Common myeloid progenitor, CD34-positive (primary cell): Measurements from ENCODE around the gene SLC25A22.

Source experiments
- CTCF ChIA-PET: fragments of 350-600 bp; sonication (Branson Sonifier 250); formaldehyde crosslinking; loops from one replicate; lab custom pipeline; 2021; ENCODE audit warnings: antibody characterized with exemption; lab: Charles Lee
- POLR2A ChIA-PET: fragments of 350-600 bp; sonication (Branson Sonifier 250); formaldehyde crosslinking; loops from one replicate; lab custom pipeline; 2021; ENCODE audit warnings: antibody characterized with exemption; lab: Charles Lee
- DNase-seq, 3 donors: peaks; one replicate each; pipeline versions ENCODE4 v3.0.0 to v3.0.0-alpha.2; 2013
- H3K27ac ChIP-seq, 2 experiments: 1 replicate in 1 of 2; 2 replicates in 1 of 2; pipeline ENCODE4 v1.7.0; 2013; ENCODE audit warnings: inconsistent platforms in 2 of 2, low read length in 2 of 2, mild to moderate bottlenecking in 2 of 2, low read depth in 1 of 2, moderate library complexity in 1 of 2; ENCODE audit not compliant: severe bottlenecking in 2 of 2, insufficient read depth in 1 of 2, poor library complexity in 1 of 2
- H3K27me3 ChIP-seq, 5 experiments: replicated peaks in 2 of 5; 1 replicate in 3 of 5; 2 replicates in 2 of 5; pipeline versions ENCODE4 v1.6.1 to v1.7.0; 2013; ENCODE audit warnings: low read length in 4 of 5, mild to moderate bottlenecking in 2 of 5, moderate library complexity in 2 of 5, inconsistent platforms in 1 of 5; ENCODE audit not compliant: insufficient read depth in 5 of 5, control insufficient read depth in 4 of 5
- H3K36me3 ChIP-seq, 4 experiments: 1 replicate in 2 of 4; 2 replicates in 2 of 4; pipeline versions ENCODE4 v1.6.1 to v1.7.0; 2013; ENCODE audit warnings: low read length in 3 of 4, control low read depth in 1 of 4, mild to moderate bottlenecking in 1 of 4; ENCODE audit not compliant: control insufficient read depth in 4 of 4, insufficient read depth in 4 of 4
- H3K4me1 ChIP-seq, 4 experiments: 1 replicate in 3 of 4; 2 replicates in 1 of 4; pipeline versions ENCODE4 v1.6.1 to v1.7.1; 2013; ENCODE audit warnings: low read length in 3 of 4, mild to moderate bottlenecking in 3 of 4, control low read depth in 1 of 4, inconsistent platforms in 1 of 4, moderate library complexity in 1 of 4; ENCODE audit not compliant: control insufficient read depth in 4 of 4, insufficient read depth in 4 of 4; ENCODE audit errors: control extremely low read depth in 1 of 4
- H3K4me3 ChIP-seq, 7 experiments: 1 replicate in 4 of 7; 2 replicates in 3 of 7; pipeline versions ENCODE4 v1.5.1 to v1.7.0; 2013; ENCODE audit warnings: mild to moderate bottlenecking in 7 of 7, low read length in 6 of 7, moderate library complexity in 6 of 7, inconsistent platforms in 2 of 7, low read depth in 2 of 7, control low read depth in 1 of 7; ENCODE audit not compliant: insufficient read depth in 4 of 7, control insufficient read depth in 1 of 7; ENCODE audit errors: extremely low read depth in 1 of 7
- H3K9me3 ChIP-seq, 5 experiments: 1 replicate in 4 of 5; 2 replicates in 1 of 5; pipeline versions ENCODE4 v1.6.1 to v1.7.1; 2013; ENCODE audit warnings: low read length in 4 of 5, mild to moderate bottlenecking in 2 of 5, inconsistent platforms in 1 of 5, low read depth in 1 of 5, moderate library complexity in 1 of 5; ENCODE audit not compliant: control insufficient read depth in 4 of 5, insufficient read depth in 2 of 5; ENCODE audit errors: control extremely low read depth in 1 of 5
- WGBS: methylation state at CpG from one replicate; pipeline ENCODE4 v1.1.5; 2013; ENCODE audit not compliant: insufficient coverage; 5-methylcytosine and 5-hydroxymethylcytosine counted together

The SLC25A22 gene

GRCh38 chr11:819129-819931 is 21.2 kb upstream of the SLC25A22 start:
- WGBS, result 0% methylated on average over 80 of the region's 96 CpGs
- POLR2A ChIA-PET, result interaction anchor here (0.6 to 2.7 kb wide), 9 partner anchors 9 to 93 kb away, joined by 3 to 17 read pairs (median 7); partner anchors contain the start of genes CD151, CRACR2B, POLR2L and RPLP2
- Histone ChIP-seq H3K4me1 (peaks cover 0 to 34% (median 33%) of the 10 kb centered on the region in 4 experiments), H3K36me3 (peaks cover 0 to 22% (median 12%) of the 10 kb centered on the region in 4 experiments), H3K9me3 (no peaks in the 10 kb centered on the region), H3K4me3 (peak overlapping the region; percentile 65 to 87 (median 81)), H3K27ac (peak overlapping the region; percentile 70 to 85), H3K27me3 (no peaks in the 10 kb centered on the region)
- CTCF ChIA-PET, result interaction anchor here (0.6 to 3.3 kb wide), 10 partner anchors 8 to 254 kb away, joined by 3 to 15 read pairs (median 4); partner anchors contain the start of genes PIDD1, RPLP2 and TSPAN4
- peak; percentile 86 to 94 (median 92) for DNase-seq

DNA sequence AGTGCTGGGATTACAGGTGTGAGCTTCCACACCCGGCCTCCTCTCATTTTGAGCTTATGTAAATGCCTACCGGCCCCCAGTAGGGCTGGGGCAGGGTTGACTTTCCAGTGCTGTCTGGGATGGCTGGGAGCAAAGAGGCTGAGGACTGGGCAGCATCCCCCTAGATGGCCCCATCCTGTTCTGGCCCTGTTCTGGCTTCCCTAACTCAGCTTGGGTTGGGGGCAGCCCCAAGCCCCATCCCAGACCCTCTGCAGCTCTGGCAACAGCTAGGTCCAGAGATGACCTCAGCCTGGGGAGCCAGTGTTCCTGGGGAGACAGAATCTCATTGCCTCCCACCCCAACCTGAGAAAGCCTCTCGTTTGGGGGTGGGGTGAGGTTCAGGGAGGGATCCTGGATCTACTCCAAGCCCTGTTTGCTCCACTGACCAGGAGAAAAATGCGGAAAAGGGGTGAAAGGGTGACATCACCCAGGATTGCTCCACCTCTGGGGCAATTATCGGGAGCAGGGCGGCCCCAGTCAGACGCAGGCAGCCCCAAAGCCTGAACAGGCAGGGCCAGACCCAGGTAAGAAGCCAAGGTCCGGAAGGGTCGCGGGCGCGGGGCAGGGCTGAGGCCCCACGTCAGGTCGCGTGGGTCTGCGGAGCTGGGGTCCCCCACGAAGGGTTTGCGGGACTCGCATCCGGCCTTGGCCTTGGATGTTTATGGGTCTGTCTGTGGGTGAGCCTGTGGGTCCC is 20.5 kb upstream of the SLC25A22 start, which contains the start of gene PNPLA2:
Gene PNPLA2 (plus strand): TSS at position 519 of the 733 bp plus-strand sequence. CDS start 805 bp downstream, outside the sequence.
- 31% methylated on average over 17 of the region's 20 CpGs for WGBS
- peak within 1 kb of the TSS; percentile 65 to 87 (median 81) for H3K4me3 ChIP-seq
- peak within 1 kb of the TSS; percentile 70 to 85 for H3K27ac ChIP-seq
- ChIA-PET POLR2A (interaction anchor here (1.3 to 2.7 kb wide), 6 partner anchors 9 to 24 kb away, joined by 6 to 17 read pairs (median 8); partner anchors contain the start of genes CRACR2B, POLR2L, RPLP2 and TSPAN4), CTCF (interaction anchor here (1.2 to 3.3 kb wide), 9 partner anchors 9 to 25 kb away, joined by 3 to 15 read pairs (median 5); partner anchors contain the start of genes CD151, PIDD1, RPLP2 and TSPAN4)
- H3K27me3 ChIP-seq, result no peaks in the 10 kb centered on the region
- peaks cover 0 to 34% (median 33%) of the 10 kb centered on the region in 4 experiments for H3K4me1 ChIP-seq
- no peak for DNase-seq
- peaks cover 0 to 19% (median 10%) of the 10 kb centered on the region in 4 experiments for H3K36me3 ChIP-seq
- no peaks in the 10 kb centered on the region for H3K9me3 ChIP-seq

- Histone ChIP-seq H3K36me3 (peaks cover 2 to 31% (median 27%) of the 10 kb centered on the region in 4 experiments), H3K4me3 (no peak overlapping the region), H3K27ac (no peak overlapping the region), H3K4me1 (peaks cover 1 to 29% (median 25%) of the 10 kb centered on the region in 4 experiments), H3K9me3 (no peaks in the 10 kb centered on the region), H3K27me3 (no peaks in the 10 kb centered on the region)
- CTCF ChIA-PET, result no interaction called here
- POLR2A ChIA-PET, result no interaction called here
- DNase-seq, result no peak
- 90% methylated on average over 4 of the region's 11 CpGs for WGBS
Measured at GRCh38 chr11:816433-816779, 18.3 kb upstream of the SLC25A22 start.

DNA sequence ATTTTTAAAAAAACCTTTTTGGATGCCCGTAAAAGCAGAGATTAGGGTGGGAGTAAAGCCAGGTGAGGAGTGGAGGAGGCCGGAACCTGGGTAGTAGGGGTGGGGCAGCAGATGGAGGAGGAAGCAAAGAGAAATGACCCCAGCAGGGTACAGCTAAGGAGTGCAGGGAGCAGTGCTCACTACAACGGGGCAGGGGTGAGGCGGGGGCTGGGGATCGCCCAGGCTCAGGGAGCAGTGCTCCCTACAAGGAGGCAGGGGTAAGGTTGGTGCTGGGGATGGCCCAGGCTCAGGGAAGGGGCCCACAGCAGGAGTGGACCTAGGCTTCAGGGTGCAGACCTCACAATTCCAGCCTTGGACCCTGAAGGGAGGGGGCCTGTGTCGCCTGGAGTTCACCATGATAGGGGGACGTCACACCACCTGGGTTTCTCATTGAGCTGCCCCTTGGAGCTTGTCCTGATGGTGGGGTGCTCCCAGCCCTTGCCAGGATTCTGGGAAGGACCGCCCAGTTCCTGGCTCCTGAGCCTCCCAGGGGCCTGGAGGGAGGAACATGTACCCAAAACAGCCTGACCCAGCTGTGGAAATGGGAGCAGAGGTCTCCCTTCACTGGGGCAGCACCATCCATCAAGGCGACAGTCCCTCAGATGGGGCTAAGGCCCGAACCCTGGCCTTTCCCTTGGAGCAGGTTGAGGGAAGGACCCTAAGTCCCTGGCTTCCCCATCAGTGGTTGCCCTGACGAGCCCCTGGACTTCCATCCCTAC is 17.8 kb upstream of the SLC25A22 start:
- 99% methylated on average over 8 of the region's 11 CpGs for WGBS
- ChIA-PET CTCF (no interaction called here), POLR2A (no interaction called here)
- Histone ChIP-seq H3K27me3 (no peaks in the 10 kb centered on the region), H3K36me3 (peaks cover 5 to 36% (median 29%) of the 10 kb centered on the region in 4 experiments), H3K9me3 (no peaks in the 10 kb centered on the region), H3K4me1 (peaks cover 6 to 29% (median 24%) of the 10 kb centered on the region in 4 experiments), H3K27ac (no peak overlapping the region), H3K4me3 (no peak overlapping the region)
- DNase-seq, result no peak

- peaks cover 5 to 36% (median 29%) of the 10 kb centered on the region in 4 experiments for H3K36me3 ChIP-seq
- 82% methylated on average over 5 of the region's 9 CpGs for WGBS
- no peaks in the 10 kb centered on the region for H3K27me3 ChIP-seq
- peaks cover 7 to 26% (median 20%) of the 10 kb centered on the region in 4 experiments for H3K4me1 ChIP-seq
- H3K9me3 ChIP-seq, result no peaks in the 10 kb centered on the region
- no peak overlapping the region for H3K27ac ChIP-seq
- ChIA-PET POLR2A (no interaction called here), CTCF (interaction anchor here (1.6 kb wide), 1 partner anchor 29 kb away, joined by 4 read pairs; the partner anchor contains the start of genes POLR2L and TSPAN4)
- DNase-seq, result no peak
- no peak overlapping the region for H3K4me3 ChIP-seq
Measured at GRCh38 chr11:813456-814096, 15.5 kb upstream of the SLC25A22 start.

- WGBS, result 92% methylated on average over 6 of the region's 6 CpGs
- H3K9me3 ChIP-seq, result no peaks in the 10 kb centered on the region
- H3K4me1 ChIP-seq, result peaks cover 8 to 28% (median 23%) of the 10 kb centered on the region in 4 experiments
- ChIA-PET CTCF (interaction anchor here (1.5 to 1.6 kb wide), 2 partner anchors 29 to 30 kb away, joined by 3 to 4 read pairs; partner anchors contain the start of genes POLR2L and TSPAN4), POLR2A (no interaction called here)
- no peak for DNase-seq
- no peak overlapping the region for H3K4me3 ChIP-seq
- H3K27me3 ChIP-seq, result no peaks in the 10 kb centered on the region
- H3K36me3 ChIP-seq, result peaks cover 5 to 36% (median 29%) of the 10 kb centered on the region in 4 experiments
- no peak overlapping the region for H3K27ac ChIP-seq
Measured at GRCh38 chr11:813072-813455, 15.0 kb upstream of the SLC25A22 start.
